Stimulated activated CD4-positive, alpha-beta T cell treated with anti-CD3 and anti-CD28 coated beads, Interleukin-12 subunit alpha, Interleukin-12 subunit beta, amount 100 ng/mL, for 48 hours (primary cell): ENCODE data around the gene CACTIN.
"Not testable (repeated sequence)": the region's sequence is repeated elsewhere in the genome, so short reads cannot be mapped to it uniquely, and the experiment has no call there.

Experiments
- DNase-seq, 3 donors: peaks; one replicate each; pipeline ENCODE4 v3.0.0-alpha.2; 2020; ENCODE audit warnings: low read depth in 2 of 3, low spot score in 1 of 3

Gene CACTIN

DNA sequence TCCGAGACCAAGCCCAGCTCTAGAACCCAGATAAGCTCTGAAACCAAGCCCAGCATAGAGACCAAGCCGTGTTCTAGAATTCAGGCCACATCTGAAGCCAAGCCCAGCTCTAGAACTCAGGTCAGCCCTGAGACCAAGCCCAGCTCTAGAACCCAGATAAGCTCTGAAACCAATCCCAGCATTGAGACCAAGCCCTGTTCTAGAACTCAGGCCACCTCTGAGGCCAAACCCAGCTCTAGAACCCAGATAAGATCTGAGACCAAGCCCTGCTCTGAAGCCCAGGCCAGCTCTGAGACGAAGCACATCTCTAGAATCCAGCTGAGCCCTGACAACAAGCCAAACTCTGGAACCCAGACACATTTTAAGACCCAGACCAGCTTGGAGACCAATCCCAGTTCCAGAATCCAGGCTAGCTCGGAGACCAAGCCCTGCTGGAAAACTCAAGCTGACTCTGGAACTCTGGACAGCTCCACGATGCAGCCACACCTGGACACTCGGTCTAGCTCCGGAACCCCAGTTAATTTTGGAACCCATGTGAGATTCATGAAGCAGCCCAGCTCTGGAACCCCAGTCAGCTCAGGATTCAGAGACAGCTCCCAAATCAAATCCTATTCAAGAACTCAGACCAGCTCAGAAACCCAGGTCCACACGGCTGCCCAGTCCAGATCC, 35.5 kb downstream of the CACTIN start:
- no peak for DNase-seq

DNA sequence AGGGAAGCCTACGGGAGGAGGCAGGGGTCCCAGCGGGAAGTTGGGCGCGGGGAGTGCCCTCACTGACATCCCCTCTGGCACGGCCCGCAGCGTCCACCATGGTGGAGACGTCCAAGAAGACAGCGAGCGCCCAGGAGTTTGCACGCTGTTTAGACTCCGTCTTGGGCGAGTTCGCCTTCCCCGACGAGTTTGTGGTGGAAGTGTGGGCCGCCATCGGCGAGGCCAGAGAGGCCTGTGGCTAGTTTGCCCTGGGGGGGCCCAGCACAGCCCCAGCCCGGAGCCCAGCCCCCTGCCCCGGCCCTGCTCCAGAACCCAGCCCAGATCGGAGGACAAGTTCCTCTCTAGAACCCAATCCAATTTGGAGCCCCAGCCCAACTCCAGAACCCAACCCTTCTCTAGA, 36.6 kb downstream of the CACTIN start:
- no peak for DNase-seq

DNA sequence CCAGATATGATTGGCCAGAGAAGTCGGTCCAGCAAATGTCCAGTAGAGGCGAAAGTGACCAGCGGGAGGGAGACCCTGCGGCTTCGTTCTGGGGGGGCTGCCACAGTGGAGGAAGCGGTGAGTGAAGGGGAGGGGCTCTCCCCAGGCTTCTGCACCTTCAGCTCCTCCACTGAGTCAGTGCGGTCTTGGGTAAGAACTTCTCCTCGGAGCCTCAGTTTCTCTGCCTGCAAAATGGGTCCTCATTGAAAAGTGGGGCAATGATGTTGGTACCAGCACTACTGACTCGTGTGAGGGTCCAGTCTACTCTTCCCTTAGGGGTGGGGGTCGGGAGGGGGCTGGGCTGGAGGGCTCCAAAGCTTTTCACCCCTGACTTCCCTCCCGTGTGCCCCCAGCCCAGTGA, 37.2 kb downstream of the CACTIN start:
- no peak for DNase-seq

DNA sequence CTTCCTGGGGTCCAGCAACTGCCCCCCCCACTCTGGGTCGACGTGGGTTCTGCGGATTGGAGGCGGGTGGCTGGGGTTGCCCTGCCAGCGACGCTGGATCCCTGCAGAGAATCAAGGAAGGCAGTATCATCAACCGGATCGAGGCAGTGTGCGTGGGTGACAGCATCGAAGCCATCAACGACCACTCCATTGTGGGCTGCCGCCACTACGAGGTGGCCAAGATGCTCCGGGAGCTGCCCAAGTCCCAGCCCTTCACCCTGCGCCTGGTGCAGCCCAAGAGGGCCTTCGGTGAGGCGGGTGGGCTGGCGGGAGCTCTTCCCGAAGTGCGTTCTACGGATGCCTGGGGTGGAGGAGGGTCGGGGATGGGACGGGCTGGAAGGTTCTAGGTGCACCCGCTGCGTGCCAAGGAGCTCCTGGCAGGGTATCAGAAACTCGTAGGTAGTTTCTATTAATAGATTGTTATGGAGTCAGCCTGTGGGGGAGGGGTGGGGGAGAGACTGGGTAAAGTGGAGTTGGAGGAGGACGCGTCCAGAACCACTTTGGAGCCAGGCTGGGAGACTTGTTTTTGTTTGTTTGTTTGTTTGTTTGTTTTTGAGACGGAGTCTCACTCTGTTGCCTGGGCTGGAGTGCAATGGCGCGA, 39.8 kb downstream of the CACTIN start:
- no peak for DNase-seq

DNA sequence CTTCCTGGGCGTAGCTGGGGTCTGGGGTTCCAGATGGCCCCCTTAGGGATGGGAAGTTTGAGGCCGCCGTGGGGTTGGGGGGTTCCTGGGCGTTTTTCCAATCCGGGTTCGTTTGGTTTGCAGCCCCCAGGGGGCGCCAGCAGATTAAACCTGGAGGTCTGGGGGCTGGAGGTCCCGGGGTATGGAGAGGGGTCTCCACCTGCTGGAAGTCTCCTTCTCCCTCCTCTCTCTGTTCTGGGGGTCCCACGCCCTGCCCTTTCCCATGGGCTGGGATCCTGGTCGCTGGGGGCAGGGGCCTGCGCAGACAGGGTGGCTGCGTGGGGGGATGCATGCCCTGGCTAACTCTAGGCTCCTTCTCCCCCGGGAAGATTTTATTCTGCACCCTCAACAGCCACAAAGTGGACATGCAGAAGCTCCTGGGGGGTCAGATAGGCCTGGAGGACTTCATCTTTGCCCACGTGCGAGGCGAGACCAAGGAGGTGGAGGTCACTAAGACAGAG, 40.4 kb downstream of the CACTIN start:
- no peak for DNase-seq

DNA sequence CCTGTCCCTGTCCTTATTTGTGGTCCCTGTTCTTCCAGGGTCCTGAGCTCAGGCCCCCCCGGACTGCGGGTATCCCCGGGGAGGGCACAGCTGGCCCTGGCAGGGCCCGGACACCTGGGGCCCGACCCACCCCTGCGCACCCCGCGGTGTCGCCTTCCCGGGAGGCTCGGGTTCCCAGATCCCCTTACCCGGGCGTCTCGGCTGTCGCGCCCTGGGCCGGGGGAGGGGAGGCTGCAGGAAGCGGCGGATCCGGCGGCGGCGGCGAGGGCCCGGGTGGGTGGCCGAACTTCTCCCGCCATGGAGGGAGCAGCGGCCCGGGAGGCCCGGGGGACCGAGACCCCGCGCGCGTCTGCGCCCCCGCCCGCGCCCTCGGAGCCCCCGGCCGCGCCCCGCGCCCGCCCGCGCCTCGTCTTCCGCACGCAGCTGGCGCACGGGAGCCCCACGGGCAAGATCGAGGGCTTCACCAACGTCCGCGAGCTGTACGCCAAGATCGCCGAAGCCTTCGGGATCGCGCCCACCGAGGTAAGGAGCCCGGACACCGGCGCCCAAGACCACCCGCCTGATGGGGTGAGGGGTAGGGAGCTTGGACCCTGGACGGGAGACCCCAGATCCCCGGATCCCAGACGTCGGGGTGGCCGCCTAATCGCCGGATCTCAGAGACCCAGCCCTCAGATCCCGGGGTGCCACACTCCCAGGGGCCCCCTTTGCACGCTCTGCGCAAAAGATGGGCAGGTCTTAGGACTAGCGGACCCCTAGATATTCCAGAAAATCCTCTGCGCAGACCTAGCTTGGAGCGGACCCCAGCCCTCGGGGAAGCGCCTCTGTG, 41.1 kb downstream of the CACTIN start, which contains the start of gene GIPC3:
TSS of gene GIPC3 (plus strand) at position 178 of the 826 bp plus-strand sequence. CDS start at position 298, 120 bp downstream.
- DNase-seq: no peak

DNA sequence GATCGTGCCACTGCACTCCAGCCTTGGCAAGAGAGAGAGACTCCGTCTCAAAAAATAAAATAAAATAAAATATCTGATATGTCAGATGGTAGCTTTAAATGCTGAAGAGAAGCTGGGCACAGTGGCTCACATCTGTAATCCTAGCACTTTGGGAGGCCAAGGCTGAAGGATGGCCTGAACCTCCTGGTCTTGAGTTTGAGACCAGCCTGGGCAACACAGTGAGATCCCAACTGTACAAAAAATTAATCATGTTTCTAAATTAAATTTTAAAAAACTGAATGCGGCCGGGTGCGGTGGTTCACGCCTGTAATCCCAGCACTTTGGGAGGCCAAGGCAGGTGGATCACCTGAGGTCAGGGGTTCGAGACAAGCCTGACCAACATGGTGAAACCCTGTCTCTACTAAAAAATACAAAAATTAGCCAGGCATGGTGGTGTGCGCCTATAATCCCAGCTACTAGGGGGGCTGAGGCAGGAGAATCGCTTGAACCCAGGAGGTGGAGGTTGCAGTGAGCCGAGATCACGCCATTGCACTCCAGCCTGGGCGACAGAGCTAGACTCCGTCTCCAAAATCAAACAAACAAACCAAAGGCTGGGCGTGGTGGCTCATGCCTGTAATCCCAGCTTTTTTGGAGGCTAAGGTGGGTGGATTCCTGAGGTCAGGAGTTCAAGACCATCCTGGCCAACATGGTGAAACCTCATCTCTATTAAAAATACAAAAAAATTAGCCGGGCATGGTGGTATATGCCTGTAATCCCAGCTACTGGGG, 42.4 kb downstream of the CACTIN start:
- not testable (repeated sequence) for DNase-seq

DNA sequence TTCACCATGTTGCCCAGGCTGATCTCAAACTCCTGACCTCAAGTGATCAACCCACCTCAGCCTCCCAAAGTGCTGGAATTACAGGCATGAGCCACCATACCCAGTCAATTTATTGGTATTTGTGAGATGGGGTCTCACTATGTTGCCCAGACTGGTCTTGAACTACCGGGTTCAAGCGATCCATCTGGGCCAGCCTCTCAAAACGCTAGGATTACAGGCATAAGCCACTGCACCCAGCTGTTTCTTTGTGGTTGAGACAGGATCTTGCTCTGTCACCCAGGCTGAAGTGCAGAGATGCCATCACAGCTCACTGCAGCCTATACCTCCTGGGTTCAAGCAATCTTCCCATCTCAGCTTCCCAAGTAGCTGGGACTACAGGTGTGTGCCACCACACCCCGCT, 44.8 kb downstream of the CACTIN start:
- not testable (repeated sequence) for DNase-seq

DNA sequence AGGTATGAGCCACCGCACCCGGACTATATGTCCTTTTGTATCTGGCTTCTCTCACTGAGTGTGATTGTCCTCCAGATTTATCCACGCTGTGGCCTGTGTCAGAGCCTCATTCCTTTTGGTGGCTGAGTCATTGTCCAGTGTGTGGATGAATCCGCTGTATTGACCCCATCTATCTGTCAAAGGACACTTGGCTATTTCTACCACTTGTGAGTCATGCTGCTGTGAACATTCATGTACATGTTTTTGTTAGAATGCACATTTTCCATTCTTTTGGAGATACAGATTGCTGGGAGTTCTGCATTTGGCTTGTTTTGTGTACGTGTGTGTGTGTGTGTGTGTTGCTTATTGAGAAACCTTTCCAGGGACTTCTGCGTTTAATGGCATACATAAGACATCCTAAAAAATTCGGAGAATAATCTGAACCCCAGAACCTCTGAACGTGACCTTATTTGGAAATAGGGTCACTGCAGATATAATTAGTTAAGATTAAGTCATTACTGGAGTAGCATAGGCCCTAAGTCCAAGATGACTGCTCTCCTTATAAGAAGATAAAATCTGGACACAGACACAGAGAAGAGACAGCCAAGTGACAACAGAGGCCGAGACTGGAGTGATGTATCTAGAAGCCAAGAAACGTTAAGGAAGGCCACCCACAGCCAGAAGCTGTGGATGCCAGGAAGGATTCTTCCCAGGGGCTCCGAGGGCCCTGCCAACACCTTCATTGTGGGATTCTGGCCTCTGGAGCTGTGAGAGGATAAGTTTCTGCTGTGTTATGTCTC, 46.2 kb downstream of the CACTIN start:
- DNase-seq: no peak

GRCh38 chr19:3578390-3578789, 48.2 kb downstream of the CACTIN start:
- no peak for DNase-seq

- no peak for DNase-seq
These were observed 48.8 kb downstream of the CACTIN start for GRCh38 chr19:3577723-3578344.

- DNase-seq: no peak
These were observed 49.7 kb downstream of the CACTIN start for GRCh38 chr19:3576696-3577443.

- DNase-seq: no peak
These were observed 50.5 kb downstream of the CACTIN start for GRCh38 chr19:3575949-3576673.

GRCh38 chr19:3575260-3575741, 51.3 kb downstream of the CACTIN start:
- DNase-seq: no peak

- DNase-seq: peak; percentile 89 to 97 (median 91)
These were observed 52.5 kb downstream of the CACTIN start for GRCh38 chr19:3573858-3574637.

- DNase-seq: no peak
These were observed 53.3 kb downstream of the CACTIN start for GRCh38 chr19:3573162-3573857.

DNA sequence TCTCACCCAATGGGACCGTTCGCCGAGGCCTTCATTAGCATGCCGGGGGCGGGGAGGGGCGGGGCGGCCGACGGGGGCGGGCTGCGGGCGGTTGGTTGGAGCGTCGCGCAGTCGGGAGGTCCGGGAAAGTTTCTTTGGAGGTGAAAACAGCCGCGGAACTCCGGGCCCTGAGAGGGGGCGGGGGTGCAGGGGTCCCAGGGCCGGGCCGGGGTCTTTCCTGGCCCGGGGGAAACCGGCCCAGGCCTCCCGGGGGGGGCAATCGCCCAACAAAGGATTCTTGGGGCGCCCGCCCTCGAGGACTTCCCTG, 53.8 kb downstream of the CACTIN start, which contains the start of gene HMG20B:
TSS of gene HMG20B (plus strand) at position 90 of the 307 bp plus-strand sequence. CDS start 366 bp downstream, outside the sequence.
- DNase-seq: no peak
